ENCODE data around the gene SLC25A39. TPM values are rescaled to one million over a fixed set of nuclear protein-coding genes. Genes with fewer than 3 reads are reported as not detected.

Gene SLC25A39
- total and polyA plus RNA-seq, 2 donors (not counting 3 experiments of a cell fraction or from before 2014, with no cell fraction given): 88.5 to 151 TPM

- H3K9me3 ChIP-seq (replicated peaks; ENCODE audit: control insufficient read depth, insufficient read depth, low read length): no peaks in the 10 kb centered on the region
- DNase-seq (ENCODE audit: low read depth, low spot score): no peak
- peak overlapping the region; percentile 22 for H3K9ac ChIP-seq (replicated peaks; ENCODE audit: extremely low read depth, insufficient read depth, low read length)
- H3K36me3 ChIP-seq (ENCODE audit: control insufficient read depth in 2 of 2, extremely low read depth in 1 of 2, insufficient read depth in 2 of 2, low read length in 2 of 2): no peaks in the 10 kb centered on the region
- dilution Hi-C loops (cut with MboI; ENCODE audit: extremely low pct_ligation_motif_present, low sequenced_read_pairs) (no loop called here), intact Hi-C loops (cut with micrococcal nuclease) (loop anchor here (1.0 to 2.0 kb wide), 2 partner anchors 45 to 56 kb away; partner anchors contain the start of gene SLC25A39)
- no peaks in the 10 kb centered on the region for H3K79me2 ChIP-seq (ENCODE audit: control insufficient read depth, insufficient read depth, low read length)
- no peak for FAIRE-seq
- CTCF ChIA-PET: interaction anchor here (0.7 to 1.8 kb wide), 4 partner anchors 32 to 76 kb away, joined by 3 to 5 read pairs (median 3); no protein-coding TSS in a partner anchor
- peak overlapping the region; percentile 66 for H3K27ac ChIP-seq (ENCODE audit: insufficient read depth, low read depth, low read length)
- peak overlapping the region; percentile 69 for H3K4me2 ChIP-seq (ENCODE audit: insufficient read depth, low read length)
- no peaks in the 10 kb centered on the region for H3K27me3 ChIP-seq (ENCODE audit: control insufficient read depth in 2 of 2, insufficient read depth in 2 of 2, low read length in 2 of 2)
- no peak overlapping the region for H3K4me3 ChIP-seq (replicated peaks in 1 of 3; ENCODE audit: insufficient read depth in 1 of 3, low read depth in 1 of 3, low read length in 3 of 3)
- H2AFZ ChIP-seq (ENCODE audit: low read depth, low read length): no peak overlapping the region
- H4K20me1 ChIP-seq (replicated peaks; ENCODE audit: control insufficient read depth, extremely low read depth, insufficient read depth, low read length): no peaks in the 10 kb centered on the region
- BruUV-seq (replicated peaks): no TSS peak
- TF ChIP-seq MYC (IDR thresholded peaks at IDR 0.05; ENCODE audit: low read depth, low read length) (no peak), GATA2 (IDR thresholded peaks at IDR 0.05; ENCODE audit: insufficient read depth, insufficient read length, low read depth, low read length) (no peak), JUN (IDR thresholded peaks at IDR 0.05; ENCODE audit: borderline replicate concordance, insufficient read depth, insufficient read length, low read depth) (no peak), POLR2A (IDR thresholded peaks at IDR 0.05; ENCODE audit: low read depth, low read length) (no peak), POLR2AphosphoS5 (IDR thresholded peaks at IDR 0.05; ENCODE audit: insufficient read depth, low read depth, low read length) (no peak), FOS (IDR thresholded peaks at IDR 0.05; ENCODE audit: borderline replicate concordance, insufficient read depth, low read length) (no peak), EZH2 (IDR thresholded peaks at IDR 0.05; ENCODE audit: borderline replicate concordance, low read depth, low read length, severe bottlenecking) (no peak)
- TF ChIP-seq, protein P1, sequence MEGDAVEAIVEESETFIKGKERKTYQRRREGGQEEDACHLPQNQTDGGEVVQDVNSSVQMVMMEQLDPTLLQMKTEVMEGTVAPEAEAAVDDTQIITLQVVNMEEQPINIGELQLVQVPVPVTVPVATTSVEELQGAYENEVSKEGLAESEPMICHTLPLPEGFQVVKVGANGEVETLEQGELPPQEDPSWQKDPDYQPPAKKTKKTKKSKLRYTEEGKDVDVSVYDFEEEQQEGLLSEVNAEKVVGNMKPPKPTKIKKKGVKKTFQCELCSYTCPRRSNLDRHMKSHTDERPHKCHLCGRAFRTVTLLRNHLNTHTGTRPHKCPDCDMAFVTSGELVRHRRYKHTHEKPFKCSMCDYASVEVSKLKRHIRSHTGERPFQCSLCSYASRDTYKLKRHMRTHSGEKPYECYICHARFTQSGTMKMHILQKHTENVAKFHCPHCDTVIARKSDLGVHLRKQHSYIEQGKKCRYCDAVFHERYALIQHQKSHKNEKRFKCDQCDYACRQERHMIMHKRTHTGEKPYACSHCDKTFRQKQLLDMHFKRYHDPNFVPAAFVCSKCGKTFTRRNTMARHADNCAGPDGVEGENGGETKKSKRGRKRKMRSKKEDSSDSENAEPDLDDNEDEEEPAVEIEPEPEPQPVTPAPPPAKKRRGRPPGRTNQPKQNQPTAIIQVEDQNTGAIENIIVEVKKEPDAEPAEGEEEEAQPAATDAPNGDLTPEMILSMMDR (IDR thresholded peaks at IDR 0.05; ENCODE audit: extremely low read depth in 1 of 2, insufficient read depth in 1 of 2, low read depth in 1 of 2, low read length in 2 of 2): no peak
- TF ChIP-seq, protein P2, sequence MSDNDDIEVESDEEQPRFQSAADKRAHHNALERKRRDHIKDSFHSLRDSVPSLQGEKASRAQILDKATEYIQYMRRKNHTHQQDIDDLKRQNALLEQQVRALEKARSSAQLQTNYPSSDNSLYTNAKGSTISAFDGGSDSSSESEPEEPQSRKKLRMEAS (IDR thresholded peaks at IDR 0.05; ENCODE audit: insufficient read depth, insufficient read length): no peak
- peaks cover 15% of the 10 kb centered on the region for H3K4me1 ChIP-seq (ENCODE audit: control insufficient read depth, extremely low read depth, insufficient read depth, low read length)
- no peaks in the 10 kb centered on the region for H3K9me1 ChIP-seq (replicated peaks; ENCODE audit: control insufficient read depth, extremely low read depth, insufficient read depth, low read length)
- POLR2A ChIA-PET: interaction anchor here (0.6 kb wide), 1 partner anchor 273 kb away, joined by 3 read pairs; no protein-coding TSS in a partner anchor
Measured at GRCh38 chr17:44279346-44279665, 45.3 kb downstream of the SLC25A39 start.
